Subcutaneous abdominal adipose tissue (tissue), 5 donors: ENCODE data around the gene IL22RA1.

ENCODE experiments used
- H3K27ac ChIP-seq: one replicate; pipeline ENCODE4 v1.7.0; 2013; ENCODE audit warnings: low read depth, mild to moderate bottlenecking, inconsistent platforms, low read length, moderate library complexity
- H3K27me3 ChIP-seq, 5 donors: one replicate each; pipeline ENCODE4 v1.7.0; 2013; ENCODE audit warnings: low read length in 5 of 5, inconsistent platforms in 1 of 5; ENCODE audit not compliant: control insufficient read depth in 5 of 5, insufficient read depth in 4 of 5
- H3K36me3 ChIP-seq, 5 donors: one replicate each; pipeline ENCODE4 v1.7.0; 2013; ENCODE audit warnings: low read length in 5 of 5; ENCODE audit not compliant: control insufficient read depth in 5 of 5, insufficient read depth in 5 of 5
- H3K4me1 ChIP-seq, 5 donors: one replicate each; pipeline ENCODE4 v1.7.0; 2013; ENCODE audit warnings: low read length in 5 of 5, mild to moderate bottlenecking in 3 of 5, moderate library complexity in 1 of 5; ENCODE audit not compliant: control insufficient read depth in 5 of 5, insufficient read depth in 5 of 5
- H3K4me3 ChIP-seq, 5 donors: one replicate each; pipeline ENCODE4 v1.7.0; 2013; ENCODE audit warnings: low read length in 5 of 5, low read depth in 1 of 5
- H3K9ac ChIP-seq, 5 donors: one replicate each; pipeline ENCODE4 v1.7.0; 2013; ENCODE audit warnings: low read length in 5 of 5, mild to moderate bottlenecking in 4 of 5, moderate library complexity in 3 of 5
- H3K9me3 ChIP-seq, 5 donors: one replicate each; pipeline ENCODE4 v1.7.0; 2013; ENCODE audit warnings: low read length in 5 of 5; ENCODE audit not compliant: control insufficient read depth in 5 of 5
- donor health status: healthy.
- donor health status: healthy.
- donor health status: healthy.
- donor health status: healthy.
- donor health status: healthy.

Gene IL22RA1

DNA sequence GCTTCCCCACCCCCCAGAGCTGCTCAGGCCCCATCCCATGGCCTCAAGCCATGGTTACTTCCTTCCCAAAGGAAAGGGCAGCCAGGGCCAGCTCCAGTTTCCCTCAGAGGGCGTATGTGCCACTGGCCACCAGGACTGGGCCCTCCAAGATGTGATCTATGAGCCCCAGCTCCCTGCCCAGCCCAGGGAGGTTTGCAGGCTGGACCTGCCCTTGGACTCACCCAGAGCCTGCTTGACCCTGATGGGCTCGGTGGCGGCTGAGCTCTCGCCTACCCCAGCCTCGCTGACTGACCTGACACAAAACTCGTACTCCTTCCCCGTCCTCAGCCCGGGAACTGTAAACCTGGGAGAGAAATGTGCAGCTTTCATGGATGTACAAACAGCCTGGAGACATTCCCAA, 60.6 kb downstream of the IL22RA1 start:
- no peaks in the 10 kb centered on the region for H3K36me3 ChIP-seq
- no peaks in the 10 kb centered on the region for H3K4me1 ChIP-seq
- H3K4me3 ChIP-seq: no peak overlapping the region
- no peak overlapping the region for H3K27ac ChIP-seq
- H3K27me3 ChIP-seq: peaks cover 0 to 4% (median 0%) of the 10 kb centered on the region in 5 donors
- H3K9me3 ChIP-seq: no peaks in the 10 kb centered on the region
- no peak overlapping the region for H3K9ac ChIP-seq

DNA sequence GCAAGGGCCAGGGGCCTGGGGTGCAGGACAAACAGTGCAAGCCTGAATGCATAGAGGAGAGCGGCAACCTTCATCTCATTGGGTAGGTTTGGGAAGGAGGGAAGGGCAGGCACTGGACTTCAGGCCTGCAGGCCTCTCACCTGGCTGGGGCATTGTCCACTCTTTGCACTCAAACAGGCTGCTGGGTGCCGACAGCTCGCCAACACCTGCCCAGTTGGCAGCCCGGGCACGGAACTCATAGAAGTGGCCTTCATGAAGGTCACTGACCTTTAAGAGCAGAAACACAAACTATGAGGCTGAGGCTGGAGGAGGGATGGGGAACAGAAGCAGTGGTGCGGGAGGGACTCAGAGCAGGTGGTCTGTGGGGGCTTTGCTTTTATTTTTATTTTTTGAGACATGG, 61.8 kb downstream of the IL22RA1 start:
- Histone ChIP-seq H3K27me3 (peaks cover 0 to 4% (median 0%) of the 10 kb centered on the region in 5 donors), H3K4me3 (no peak overlapping the region), H3K27ac (no peak overlapping the region), H3K9me3 (no peaks in the 10 kb centered on the region), H3K9ac (no peak overlapping the region), H3K4me1 (no peaks in the 10 kb centered on the region), H3K36me3 (no peaks in the 10 kb centered on the region)

DNA sequence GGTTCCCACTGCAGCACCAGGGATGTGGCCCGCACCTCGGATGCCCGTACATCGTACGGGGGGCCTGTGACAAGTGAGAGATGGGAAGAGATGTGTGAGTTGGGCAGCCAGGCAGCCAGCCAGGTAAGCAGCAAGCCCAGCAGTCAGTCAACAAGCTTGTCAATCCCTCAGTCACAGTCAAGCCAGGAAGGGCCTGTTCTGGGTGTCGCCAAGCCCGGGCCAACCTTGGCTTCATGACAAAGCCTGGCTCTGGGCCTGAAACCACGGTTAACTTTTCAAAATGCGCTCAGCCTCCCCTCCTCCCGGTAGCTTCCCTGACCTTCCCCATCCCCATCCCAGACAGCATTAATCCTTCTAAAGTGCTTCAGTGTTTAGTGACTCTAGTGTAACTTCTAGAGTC, 62.8 kb downstream of the IL22RA1 start:
- no peaks in the 10 kb centered on the region for H3K36me3 ChIP-seq
- no peaks in the 10 kb centered on the region for H3K9me3 ChIP-seq
- H3K27me3 ChIP-seq: peaks cover 0 to 2% (median 0%) of the 10 kb centered on the region in 5 donors
- H3K4me3 ChIP-seq: no peak overlapping the region
- H3K4me1 ChIP-seq: no peaks in the 10 kb centered on the region
- no peak overlapping the region for H3K9ac ChIP-seq
- H3K27ac ChIP-seq: no peak overlapping the region

DNA sequence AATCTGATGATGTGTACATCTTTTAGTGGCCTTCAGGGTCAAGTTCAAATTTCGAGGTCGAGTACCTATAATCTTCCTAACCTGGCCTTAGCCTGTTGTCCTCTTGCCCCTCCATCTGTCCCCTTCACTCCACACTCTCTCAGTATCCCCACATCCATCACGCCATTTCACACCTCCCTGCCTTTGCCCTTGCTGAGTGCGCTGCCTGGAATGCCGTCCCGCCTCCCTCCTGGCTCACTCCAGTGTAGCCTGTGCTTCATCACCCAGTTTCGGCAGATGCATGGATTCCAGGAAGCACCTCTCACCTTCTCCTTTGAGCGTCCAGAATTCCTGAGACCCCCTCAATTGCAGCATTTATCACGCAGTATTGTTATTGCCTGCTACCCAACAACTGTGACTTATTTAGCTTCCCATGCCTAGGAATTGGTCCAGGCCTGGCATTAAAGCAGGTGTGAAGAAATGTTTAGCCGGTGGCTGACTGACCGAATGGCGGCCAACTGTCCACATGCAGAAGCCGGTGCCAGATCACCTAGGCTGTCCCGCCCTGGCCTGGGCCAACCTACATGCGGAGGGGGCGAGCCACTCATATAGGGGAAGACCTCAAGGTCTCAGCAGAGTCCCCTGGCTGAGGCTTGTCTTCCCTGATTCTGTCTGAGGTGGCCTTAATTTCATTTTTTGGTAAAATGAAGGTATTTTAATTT, 65.5 kb downstream of the IL22RA1 start:
- H3K27me3 ChIP-seq: peaks cover 0 to 2% (median 0%) of the 10 kb centered on the region in 5 donors
- no peak overlapping the region for H3K4me3 ChIP-seq
- no peaks in the 10 kb centered on the region for H3K36me3 ChIP-seq
- H3K9me3 ChIP-seq: no peaks in the 10 kb centered on the region
- H3K4me1 ChIP-seq: no peaks in the 10 kb centered on the region
- H3K27ac ChIP-seq: no peak overlapping the region
- no peak overlapping the region for H3K9ac ChIP-seq

DNA sequence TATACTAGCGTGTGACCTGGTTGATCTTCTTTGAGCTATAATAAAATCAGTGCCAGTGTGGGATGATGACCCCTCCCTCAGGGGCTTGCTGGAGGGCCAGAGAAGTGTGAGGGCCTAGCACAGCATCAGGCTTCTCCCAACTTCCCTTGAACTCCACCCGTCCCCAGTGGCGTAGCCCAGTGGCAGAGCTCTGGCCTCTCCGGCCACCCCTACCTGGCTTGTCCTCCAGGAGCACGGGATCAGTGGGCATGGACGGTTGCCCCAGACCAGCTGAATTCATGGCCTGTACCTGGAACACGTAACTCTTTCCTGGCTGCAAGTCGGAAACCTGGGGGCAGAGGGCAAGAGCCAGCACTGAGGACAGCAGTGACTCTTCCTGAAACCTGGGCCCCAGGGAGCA, 67.0 kb downstream of the IL22RA1 start:
- Histone ChIP-seq H3K4me3 (no peak overlapping the region), H3K9ac (no peak overlapping the region), H3K27me3 (peaks cover 0 to 2% (median 0%) of the 10 kb centered on the region in 5 donors), H3K36me3 (no peaks in the 10 kb centered on the region), H3K27ac (no peak overlapping the region), H3K9me3 (no peaks in the 10 kb centered on the region), H3K4me1 (peaks cover 0 to 3% (median 0%) of the 10 kb centered on the region in 5 donors)

DNA sequence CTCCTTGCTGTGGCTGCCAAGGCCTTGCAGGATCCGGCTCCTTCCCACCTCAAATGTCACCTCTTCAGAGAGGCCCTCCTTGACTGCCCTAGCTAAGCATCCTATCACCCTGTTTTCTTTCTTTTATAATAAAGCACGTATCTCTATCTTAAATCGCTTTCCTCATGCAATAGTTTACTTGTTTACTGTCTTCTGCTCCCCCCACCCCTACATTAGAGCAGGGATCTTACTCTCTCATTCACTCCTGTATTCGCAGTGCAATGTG, 67.4 kb downstream of the IL22RA1 start:
- no peak overlapping the region for H3K4me3 ChIP-seq
- no peaks in the 10 kb centered on the region for H3K36me3 ChIP-seq
- no peak overlapping the region for H3K27ac ChIP-seq
- H3K4me1 ChIP-seq: peaks cover 0 to 6% (median 2%) of the 10 kb centered on the region in 5 donors
- H3K27me3 ChIP-seq: peaks cover 0 to 2% (median 0%) of the 10 kb centered on the region in 5 donors
- no peaks in the 10 kb centered on the region for H3K9me3 ChIP-seq
- H3K9ac ChIP-seq: no peak overlapping the region

DNA sequence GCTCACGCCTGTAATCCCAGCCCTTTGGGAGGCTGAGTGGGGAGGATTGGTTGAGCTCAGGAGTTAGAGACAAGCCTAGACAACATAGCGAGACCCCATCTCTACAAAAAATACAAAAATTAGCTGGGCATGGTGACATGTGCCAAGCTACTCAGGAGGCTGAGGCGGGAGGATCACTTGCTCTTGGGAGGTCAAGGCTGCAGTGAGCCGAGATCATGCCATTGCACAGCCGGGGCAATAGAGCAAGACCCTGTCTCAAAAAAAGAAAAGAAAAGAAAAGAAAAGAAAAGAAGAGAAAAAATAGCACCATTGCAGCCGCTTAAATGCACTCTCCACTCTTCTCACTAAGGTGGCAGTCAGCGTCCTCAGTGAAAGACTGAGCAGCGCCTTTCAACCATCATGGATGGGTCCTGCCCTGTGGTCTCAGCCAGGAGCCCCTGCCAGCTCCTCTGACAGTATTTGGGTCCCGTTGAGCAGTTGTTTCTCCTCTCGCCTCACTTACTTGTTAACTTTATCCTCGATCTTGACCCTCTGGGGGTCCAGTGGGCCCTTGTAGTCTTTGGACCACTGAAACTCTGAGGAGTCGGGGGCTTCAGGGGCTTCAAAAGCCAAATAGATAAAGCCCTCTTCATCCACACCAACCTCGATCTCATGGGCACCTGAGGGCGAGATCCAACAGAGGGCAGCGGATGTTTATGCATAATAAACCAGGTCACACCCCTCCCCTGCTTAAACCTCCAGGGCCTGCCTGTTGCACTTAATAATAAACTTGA, 67.9 kb downstream of the IL22RA1 start:
- peaks cover 0 to 6% (median 2%) of the 10 kb centered on the region in 5 donors for H3K4me1 ChIP-seq
- H3K36me3 ChIP-seq: no peaks in the 10 kb centered on the region
- H3K27me3 ChIP-seq: peaks cover 0 to 2% (median 0%) of the 10 kb centered on the region in 5 donors
- H3K27ac ChIP-seq: no peak overlapping the region
- H3K9me3 ChIP-seq: no peaks in the 10 kb centered on the region
- H3K4me3 ChIP-seq: no peak overlapping the region
- no peak overlapping the region for H3K9ac ChIP-seq

DNA sequence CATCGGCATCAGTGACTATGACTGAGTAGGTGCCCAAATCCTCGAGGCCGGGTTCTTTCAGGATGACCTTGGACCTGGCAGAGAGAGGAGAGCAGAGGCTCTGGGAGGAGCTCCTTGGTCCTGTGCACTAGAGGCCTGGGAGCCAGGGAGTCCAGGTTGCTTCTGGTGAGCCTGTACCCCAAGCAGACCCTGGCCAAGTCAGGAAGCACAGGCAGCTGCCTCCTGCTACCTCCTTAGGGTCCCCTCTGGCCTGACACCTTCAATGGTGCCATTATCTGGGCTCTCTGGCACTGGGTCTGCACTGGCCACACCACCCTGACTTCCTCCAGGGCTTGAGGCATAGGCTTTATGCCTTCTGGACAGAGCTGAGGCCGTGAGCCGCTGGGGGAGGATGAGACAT, 68.7 kb downstream of the IL22RA1 start:
- Histone ChIP-seq H3K9ac (no peak overlapping the region), H3K36me3 (no peaks in the 10 kb centered on the region), H3K27ac (no peak overlapping the region), H3K9me3 (no peaks in the 10 kb centered on the region), H3K4me3 (no peak overlapping the region), H3K27me3 (no peaks in the 10 kb centered on the region), H3K4me1 (peaks cover 0 to 6% (median 2%) of the 10 kb centered on the region in 5 donors)

DNA sequence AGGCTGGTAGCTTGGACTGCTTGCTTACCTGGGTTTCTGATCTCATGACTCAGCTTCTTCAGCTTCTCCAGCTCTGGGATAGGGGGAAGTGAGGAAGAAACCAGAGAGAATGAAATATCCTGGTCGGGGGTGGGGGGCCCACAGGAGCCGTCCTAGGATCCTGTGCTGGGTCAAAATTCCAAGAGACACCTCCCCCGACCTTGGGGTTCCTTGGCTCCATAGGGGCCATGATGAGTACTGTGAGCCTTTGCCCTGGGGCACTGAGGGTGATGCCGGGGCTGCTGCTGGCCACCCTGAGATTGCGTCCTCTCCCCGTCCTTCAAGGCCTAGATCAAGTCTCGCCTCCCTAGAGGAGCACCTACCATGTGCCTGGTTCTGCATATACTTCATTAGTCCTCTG, 71.0 kb downstream of the IL22RA1 start:
- H3K9ac ChIP-seq: no peak overlapping the region
- H3K4me3 ChIP-seq: no peak overlapping the region
- no peaks in the 10 kb centered on the region for H3K27me3 ChIP-seq
- H3K4me1 ChIP-seq: peaks cover 0 to 6% (median 2%) of the 10 kb centered on the region in 5 donors
- no peaks in the 10 kb centered on the region for H3K36me3 ChIP-seq
- H3K27ac ChIP-seq: no peak overlapping the region
- no peaks in the 10 kb centered on the region for H3K9me3 ChIP-seq

DNA sequence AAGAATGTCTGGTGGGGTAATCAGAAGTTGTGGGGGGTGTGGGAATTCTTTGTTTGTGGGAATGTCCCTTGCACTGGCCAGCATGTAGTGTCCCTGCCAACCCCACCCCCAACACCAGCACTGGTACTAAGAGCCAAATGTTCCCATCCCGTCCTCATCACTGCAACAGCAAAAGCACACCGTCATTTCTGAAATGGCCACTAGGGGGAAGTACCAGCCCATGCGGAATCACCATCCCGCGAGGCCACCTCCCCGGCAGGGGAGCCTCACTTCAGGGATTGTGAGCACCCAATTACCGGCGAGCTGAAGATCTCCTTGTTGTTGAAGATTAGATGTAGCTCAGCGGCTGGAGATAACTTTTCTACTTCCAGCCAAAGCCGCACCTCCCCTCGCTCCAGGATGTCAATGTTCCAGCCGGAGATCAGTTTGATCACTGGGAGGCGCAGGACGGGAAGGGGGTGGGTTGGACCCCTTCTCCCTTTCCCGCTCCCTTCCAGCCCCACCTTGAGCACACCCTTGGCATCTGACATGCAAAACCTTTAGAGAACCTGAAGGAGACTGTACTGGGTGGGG, 72.0 kb downstream of the IL22RA1 start:
- no peaks in the 10 kb centered on the region for H3K36me3 ChIP-seq
- H3K27me3 ChIP-seq: no peaks in the 10 kb centered on the region
- no peak overlapping the region for H3K4me3 ChIP-seq
- no peak overlapping the region for H3K27ac ChIP-seq
- H3K4me1 ChIP-seq: peaks cover 0 to 6% (median 2%) of the 10 kb centered on the region in 5 donors
- H3K9me3 ChIP-seq: no peaks in the 10 kb centered on the region
- H3K9ac ChIP-seq: no peak overlapping the region
